ENCODE results near the gene ANKRD55.
"Not testable (repeated sequence)": the region's sequence is repeated elsewhere in the genome, so short reads cannot be mapped to it uniquely, and the experiment has no call there.

ANKRD55 gene

DNA sequence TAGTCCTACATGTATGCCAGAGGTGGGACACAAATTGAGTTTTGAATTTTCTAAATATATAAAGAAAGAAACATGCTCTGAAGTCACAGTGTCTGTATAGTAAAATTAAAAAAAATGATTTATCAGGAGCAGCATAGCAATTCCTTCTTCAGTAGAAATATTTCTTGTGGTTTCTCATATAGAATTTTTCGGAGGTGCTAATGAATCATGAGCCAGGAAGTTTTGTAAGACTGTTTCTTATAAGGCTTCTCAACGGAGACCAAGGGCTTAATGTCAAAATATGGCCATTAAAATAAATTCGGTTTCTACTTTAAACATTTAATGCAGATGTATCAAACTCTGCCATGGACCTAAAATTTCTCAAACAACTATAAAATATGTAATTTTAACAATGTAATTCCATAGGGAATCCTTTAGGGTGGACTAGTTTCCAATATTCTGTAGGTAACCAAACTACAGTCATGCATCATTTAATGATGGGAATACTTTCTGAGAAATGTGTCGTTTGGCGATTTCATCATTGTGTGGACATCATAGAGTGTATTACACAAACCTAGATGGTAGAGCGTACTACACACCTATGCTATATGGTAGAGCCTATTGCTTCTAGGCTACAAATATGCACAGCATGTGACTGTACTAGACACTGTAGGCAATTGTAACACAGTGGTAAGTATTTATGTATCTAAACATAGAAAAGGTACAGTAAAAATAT lies 66.3 kb downstream of the ANKRD55 start:
- no peak for DNase-seq

DNA sequence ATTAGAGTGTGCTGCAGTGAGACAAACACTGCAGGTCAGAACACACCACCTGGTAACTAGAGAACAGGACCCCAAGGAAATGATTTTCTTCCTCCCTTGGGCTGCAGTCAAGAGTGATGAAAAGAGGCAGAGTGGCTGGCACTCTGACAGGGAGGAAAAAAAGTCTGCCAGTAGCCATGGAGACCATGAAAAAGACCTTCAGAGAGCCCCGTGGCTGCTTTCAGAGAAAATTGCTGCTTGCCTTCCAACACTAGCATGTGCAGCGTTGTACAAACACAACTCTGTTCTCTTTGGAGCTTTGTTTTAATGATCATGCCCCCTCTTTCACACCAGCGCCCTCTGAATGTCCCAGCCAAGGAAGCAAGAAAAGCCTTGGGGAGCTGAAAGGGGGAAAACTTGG lies 68.8 kb downstream of the ANKRD55 start:
- DNase-seq = no peak

DNA sequence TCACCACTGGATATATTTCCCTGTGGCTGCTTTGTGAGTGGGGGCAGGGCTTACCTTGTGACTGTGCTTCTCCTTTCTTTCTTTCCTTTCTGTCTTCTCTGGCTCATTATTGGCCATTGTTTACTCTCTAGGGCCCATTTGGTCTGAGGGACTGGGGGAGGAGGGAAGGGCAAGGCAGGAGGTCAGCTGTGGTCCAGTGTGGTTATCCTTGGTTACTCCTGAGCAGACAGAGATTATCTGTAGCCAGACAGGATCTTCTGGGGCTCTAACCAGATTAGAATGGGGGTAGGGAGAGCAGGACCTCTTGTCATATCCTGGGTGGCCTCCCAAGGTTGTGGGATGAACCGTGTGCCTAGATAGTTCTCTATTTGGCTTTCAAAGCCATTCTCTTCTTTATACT lies 71.2 kb downstream of the ANKRD55 start:
- no peak for DNase-seq

GRCh38 chr5:56161439-56161823 lies 71.7 kb downstream of the ANKRD55 start:
- DNase-seq = no peak

DNA sequence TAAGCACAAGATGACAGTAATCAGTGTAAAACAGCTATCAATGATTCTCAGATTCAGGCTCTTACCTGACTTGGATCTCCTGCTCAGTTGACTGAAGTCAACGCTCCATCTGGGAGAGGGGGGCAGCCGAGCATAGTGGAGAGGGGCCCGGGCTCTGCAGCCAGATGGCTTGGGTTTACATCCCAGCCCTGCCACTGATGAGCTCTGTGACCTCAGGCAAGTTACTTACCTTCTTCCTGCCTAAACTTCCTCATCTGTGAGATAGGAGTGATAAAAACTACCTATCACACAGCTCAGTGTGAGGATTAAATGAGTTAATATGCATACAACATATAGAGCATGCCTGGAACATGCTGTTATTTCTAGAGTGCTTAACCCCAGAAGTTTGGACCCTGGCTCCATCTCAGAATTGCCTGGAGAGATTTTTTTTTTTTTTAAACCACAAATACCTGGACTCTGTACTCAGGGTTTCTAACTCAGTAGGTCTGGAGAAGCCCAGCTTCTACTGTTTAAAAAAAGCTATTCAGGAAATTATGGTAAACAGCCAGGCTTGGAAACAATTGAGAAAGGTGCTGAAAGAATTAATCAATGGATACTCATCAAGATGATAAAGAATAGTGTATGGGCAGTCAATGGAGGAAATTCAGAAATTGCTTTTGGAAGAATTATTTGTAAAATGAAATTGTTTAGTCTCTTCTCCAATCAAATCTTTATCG lies 72.2 kb downstream of the ANKRD55 start:
- no peak for DNase-seq

DNA sequence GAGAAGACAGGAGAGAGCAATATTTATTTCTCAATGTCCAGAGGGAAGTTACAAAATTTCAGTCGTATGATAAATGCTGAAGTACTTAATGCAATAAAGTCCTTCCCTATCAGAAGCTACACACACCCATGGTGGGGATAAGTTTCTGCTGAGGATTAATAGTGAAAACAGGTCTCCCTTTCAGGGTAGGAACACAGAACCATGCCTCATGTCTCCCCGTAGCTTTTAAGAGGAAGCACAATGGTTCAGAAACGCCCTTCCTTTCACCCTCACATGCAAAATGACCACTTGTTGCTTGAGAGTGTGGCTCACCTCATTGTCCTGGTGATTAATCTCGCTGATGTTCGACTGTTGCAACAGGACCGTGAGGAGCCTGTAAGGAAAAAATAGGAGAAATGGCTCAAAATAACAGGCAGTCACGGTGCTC lies 73.6 kb downstream of the ANKRD55 start:
- DNase-seq = peak in 1 of 2 donors; percentile 51

DNA sequence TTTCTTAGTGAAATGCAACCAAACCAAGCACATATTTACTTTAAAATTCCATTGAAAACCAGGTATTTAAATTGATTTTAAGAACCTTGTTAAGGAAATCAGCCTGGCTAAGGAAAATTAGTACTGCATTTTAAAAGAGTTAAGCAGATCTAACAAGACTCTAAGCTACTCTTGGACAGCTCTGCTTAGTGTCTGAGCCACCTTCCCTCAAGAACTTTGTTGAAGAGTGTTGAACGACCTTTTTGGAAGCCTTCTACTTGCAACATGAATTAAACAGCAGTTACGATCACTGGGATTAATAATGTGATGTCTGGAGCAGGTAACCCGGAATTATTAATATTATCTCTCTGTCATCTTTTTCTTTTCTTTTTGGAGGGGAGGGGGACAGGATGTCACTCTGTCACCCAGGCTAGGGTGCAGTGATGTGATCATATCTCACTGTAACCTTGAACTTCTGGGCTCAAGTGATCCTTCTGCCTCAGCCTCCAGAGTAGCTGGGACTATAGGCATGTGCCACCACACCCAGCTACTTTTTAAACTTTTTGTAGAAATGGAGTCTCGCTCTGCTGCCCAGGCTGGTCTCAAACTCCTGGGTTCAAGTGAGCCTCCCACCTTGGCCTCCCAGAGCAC lies 74.7 kb downstream of the ANKRD55 start:
- no peak for DNase-seq

DNA sequence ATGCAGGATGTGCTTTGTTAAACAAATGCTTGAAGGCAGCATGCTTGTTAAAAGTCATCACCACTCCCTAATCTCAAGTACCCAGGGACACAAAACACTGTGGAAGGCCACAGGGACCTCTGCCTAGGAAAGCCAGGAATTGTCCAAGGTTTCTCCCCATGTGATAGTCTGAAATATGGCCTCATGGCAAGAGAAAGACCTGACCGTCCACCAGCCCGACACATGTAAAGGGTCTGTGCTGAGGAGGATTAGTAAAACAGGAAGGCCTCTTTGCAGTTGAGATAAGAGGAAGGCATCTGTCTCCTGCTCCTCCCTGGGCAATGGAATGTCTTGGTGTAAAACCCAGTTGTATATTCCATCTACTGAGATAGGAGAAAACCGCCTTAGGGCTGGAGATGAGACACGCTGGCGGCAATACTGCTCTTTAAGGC lies 75.9 kb downstream of the ANKRD55 start:
- not testable (repeated sequence) for DNase-seq

DNA sequence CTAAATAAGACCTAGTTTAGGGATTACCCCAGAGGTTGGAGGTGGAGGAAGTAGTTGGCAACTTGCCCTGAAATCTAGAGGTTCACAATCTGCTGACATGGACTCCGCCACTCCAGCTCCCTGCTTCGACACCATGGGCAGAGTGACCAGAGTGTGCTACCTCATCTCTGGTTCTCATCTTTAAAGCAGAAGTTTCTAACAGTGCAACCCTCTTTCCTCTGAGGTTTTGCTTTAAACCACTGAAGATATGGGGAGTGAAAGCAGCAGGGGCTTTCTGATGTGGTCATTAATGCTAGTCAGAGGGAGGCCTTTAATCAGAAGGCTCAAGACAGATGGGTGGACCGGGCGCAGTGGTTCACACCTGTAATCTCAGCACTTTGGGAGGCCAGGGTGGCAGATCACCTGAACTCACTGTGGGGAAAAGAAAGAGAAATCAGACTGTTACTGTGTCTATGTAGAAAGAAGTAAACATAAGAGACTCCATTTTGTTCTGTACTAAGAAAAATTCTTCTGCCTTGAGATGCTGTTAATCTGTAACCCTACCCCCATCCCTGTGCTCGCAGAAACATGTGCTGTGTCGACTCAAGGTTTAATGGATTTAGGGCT lies 76.4 kb downstream of the ANKRD55 start:
- peak in 1 of 2 donors; percentile 45 for DNase-seq

DNA sequence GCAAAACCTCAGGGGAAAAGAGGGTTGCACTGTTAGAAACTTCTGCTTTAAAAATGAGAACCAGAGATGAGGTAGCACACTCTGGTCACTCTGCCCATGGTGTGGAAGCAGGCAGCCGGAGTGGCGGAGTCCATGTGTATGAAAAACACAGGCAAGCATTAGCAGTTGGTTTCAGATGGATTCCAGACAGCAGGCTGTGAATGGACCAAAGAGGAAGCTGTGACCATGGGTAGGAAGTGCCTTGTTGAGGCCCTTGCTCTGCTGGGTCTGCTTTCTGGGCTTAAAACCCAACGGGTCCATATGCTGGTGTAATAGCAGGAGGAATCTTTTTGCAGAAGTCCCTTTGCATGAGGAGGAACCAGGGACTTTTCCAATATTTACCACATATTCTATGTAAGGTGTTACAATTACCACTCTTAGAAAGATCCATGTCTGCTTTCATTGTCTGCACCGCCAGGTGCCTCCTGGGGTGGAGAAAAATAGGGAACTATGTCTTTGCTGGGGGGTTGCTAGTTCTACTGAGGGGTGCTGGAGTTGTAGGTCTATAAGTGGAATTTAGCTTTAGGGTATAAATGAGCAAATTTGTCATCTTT lies 77.0 kb downstream of the ANKRD55 start:
- DNase-seq = peak in 1 of 2 donors; percentile 44

- no peak for DNase-seq
Observed at GRCh38 chr5:56154732-56155484, 78.2 kb downstream of the ANKRD55 start.

DNA sequence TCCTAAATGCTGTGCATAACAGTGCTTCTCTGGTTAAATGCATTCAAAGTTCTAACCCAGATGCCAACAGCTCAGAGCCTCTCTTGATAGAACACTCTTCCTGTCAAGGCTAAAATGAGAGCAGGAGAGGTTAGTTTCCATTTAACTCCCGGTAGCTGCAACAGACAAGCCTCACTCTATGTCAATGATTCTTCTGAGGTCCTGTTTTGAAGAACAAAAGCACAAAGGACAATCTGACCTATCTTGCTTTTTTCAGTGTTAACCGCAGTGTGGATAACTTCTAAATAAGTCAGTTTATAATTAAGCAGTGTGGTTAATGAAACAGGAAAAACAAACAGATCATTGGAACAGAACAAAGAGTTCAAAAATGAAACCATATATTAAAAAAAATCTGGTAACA lies 80.7 kb downstream of the ANKRD55 start:
- DNase-seq = peak in 1 of 2 donors; percentile 44

- DNase-seq = not testable (repeated sequence)
Observed at GRCh38 chr5:56150756-56151155, 82.4 kb downstream of the ANKRD55 start.

DNA sequence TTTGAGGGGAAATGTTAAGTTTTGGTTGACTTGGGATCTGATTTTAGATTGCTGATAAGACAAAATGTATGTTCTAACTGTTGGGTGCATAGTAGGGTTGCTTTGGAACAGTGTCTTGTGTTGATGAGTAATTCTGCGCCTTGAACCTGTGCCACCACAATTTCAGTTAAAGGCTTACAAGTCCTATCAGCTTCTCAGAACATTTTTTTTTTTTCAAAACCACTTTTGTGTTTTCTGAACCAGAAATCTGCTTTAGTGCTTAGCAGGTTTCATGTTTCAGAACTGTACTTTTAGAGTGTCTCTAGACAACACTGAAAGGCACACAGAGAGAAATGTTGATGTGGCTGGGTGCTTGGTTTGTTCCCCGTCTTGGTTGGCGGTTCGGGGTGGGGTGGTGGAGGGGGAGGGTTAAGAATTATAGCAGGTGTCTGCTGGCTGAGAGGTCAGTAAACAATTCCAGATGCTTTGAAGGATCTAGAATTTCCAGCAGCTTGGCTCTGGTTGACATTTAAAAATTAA lies 84.6 kb downstream of the ANKRD55 start:
- DNase-seq = peak; percentile 34 to 35

- DNase-seq = no peak
Observed at GRCh38 chr5:56147659-56148230, 85.4 kb downstream of the ANKRD55 start.

DNA sequence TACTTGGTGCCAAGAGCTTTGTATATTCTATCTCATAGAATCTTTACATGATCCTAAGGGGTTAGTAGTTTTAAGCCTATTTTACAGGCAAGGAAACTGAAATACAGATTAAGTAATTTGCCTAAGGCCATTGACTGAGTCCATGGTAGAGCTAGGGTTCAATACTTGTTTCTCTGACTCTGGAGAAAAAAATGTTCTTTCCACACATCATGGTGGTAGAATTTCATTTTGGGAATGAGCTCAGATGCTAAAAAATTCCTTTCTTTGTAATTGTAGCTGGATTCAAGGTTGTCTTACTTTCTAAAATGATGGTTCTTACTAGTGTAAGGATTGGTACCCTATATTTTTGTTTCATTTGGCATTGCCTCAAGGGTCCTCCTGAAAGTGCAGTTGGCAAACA lies 86.0 kb downstream of the ANKRD55 start:
- DNase-seq = no peak

- DNase-seq = no peak
Observed at GRCh38 chr5:56146674-56147073, 86.5 kb downstream of the ANKRD55 start.

DNA sequence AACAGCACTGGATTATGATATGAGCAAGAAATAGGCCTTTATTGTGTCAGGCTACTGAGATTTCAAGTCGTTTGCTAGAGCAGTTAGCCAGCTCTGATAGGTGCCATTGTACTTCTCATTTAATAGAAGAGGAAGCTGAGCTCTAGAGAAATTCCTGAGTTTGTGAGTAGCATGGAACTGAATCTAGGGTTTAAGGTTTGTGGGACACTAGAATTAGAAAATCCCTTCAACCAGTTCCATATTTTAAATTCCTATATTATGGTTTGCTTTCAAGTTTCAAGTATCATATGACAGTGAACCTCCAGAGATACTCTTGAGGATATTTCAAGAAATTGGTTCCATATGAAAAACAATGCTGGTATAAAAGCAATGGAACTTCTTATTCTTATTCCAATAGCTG lies 87.6 kb downstream of the ANKRD55 start:
- DNase-seq = no peak

DNA sequence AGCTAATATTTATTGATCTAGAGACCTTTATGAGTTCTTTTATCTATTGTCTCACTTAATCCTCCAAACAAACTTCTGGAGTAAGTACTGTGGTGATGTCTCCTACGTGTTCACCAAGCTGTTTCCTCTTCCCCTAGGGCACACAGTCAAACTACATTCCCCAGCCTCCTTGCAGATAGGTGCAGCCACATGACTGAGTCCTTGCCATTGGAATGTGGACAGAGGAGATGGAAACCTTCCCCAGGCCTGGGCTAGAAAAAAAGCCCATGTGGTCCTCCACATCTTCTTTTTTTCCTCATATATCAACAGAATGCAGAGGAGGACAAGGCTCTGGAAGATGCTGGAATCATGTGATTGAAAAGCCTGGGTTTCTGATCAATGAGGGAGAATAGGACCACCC lies 88.0 kb downstream of the ANKRD55 start:
- DNase-seq = no peak

- no peak for DNase-seq
Observed at GRCh38 chr5:56144211-56144610, 88.9 kb downstream of the ANKRD55 start.

DNA sequence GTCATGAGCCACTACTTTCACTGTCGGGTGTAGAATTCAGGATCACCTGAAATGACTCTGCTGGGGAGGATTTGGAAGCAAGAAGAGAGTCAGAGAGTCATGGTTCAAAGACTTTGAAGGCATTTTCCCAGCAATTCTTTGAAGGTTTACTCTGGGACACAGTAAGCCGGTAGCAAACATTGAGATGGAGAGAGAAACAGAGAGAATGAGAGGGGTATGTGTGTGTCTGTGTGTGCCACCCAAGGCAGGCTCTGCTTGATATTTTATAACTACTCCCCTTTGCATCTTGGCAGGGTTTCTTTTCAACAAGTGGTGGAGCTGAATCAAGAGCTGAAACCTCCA lies 89.8 kb downstream of the ANKRD55 start:
- no peak for DNase-seq

Data from CD4-positive, alpha-beta T cell treated with Interferon alpha-2 for 1 hour (primary cell).